ENCODE results near the gene BCS1L. TPM values are rescaled to one million over a fixed set of nuclear protein-coding genes. Genes with fewer than 3 reads are reported as not detected.

Gene BCS1L
- polyA plus RNA-seq, 4 donors, result 47.6 to 64.8 (median 58.9) TPM

Other genes starting within 250 kb of the BCS1L start
- 10 to 100 TPM; 18.3 to 31.7 (median 24.9) TPM for gene VIL1, start 240.6 kb upstream of the BCS1L start, polyA plus RNA-seq (ENCODE audit: insufficient read length in 4 of 4)
- gene USP37, start 91.3 kb upstream of the BCS1L start, polyA plus RNA-seq (ENCODE audit: insufficient read length in 4 of 4), result 10 to 100 TPM; 15.1 to 20.2 (median 18.0) TPM
- 10 to 100 TPM; 43.9 to 63.4 (median 53.3) TPM for gene CNOT9, start 90.8 kb upstream of the BCS1L start, polyA plus RNA-seq (ENCODE audit: insufficient read length in 4 of 4)
- gene PLCD4, start 51.8 kb upstream of the BCS1L start, polyA plus RNA-seq (ENCODE audit: insufficient read length in 4 of 4), result 10 to 100 TPM in 1 of 4 donors, 1 to 10 TPM in 3; 7.1 to 11.3 (median 8.2) TPM
- gene ZNF142, start 60 bp upstream of the BCS1L start, polyA plus RNA-seq (ENCODE audit: insufficient read length in 4 of 4), result 10 to 100 TPM; 15.2 to 25.7 (median 18.9) TPM
- 10 to 100 TPM; 44.3 to 53.9 (median 48.3) TPM for gene RNF25, start 12.3 kb downstream of the BCS1L start, polyA plus RNA-seq (ENCODE audit: insufficient read length in 4 of 4)
- 100 to 1,000 TPM in 2 of 4 donors, 10 to 100 TPM in 2; 37.0 to 118 (median 82.2) TPM for gene STK36, start 12.4 kb downstream of the BCS1L start, polyA plus RNA-seq (ENCODE audit: insufficient read length in 4 of 4)
- 10 to 100 TPM; 25.8 to 44.4 (median 34.3) TPM for gene TTLL4, start 51.2 kb downstream of the BCS1L start, polyA plus RNA-seq (ENCODE audit: insufficient read length in 4 of 4)
- 10 to 100 TPM; 44.2 to 57.0 (median 51.7) TPM for gene CYP27A1, start 122.5 kb downstream of the BCS1L start, polyA plus RNA-seq (ENCODE audit: insufficient read length in 4 of 4)
- under 1 TPM in 2 of 4 donors, not detected in 2; 0.07 to 0.17 TPM for gene PRKAG3, start 172.1 kb downstream of the BCS1L start, polyA plus RNA-seq (ENCODE audit: insufficient read length in 4 of 4)
- gene WNT6, start 200.1 kb downstream of the BCS1L start, polyA plus RNA-seq (ENCODE audit: insufficient read length in 4 of 4), result under 1 TPM; 0.13 to 0.57 (median 0.41) TPM
- gene WNT10A, start 221.2 kb downstream of the BCS1L start, polyA plus RNA-seq (ENCODE audit: insufficient read length in 4 of 4), result 1 to 10 TPM in 3 of 4 donors, under 1 TPM in 1; 0.98 to 1.2 (median 1.1) TPM

Data from left renal cortex interstitium (tissue), 4 donors.